Liver (tissue), 9 donors: ENCODE results near the gene THNSL1. TPM values are rescaled to one million over a fixed set of nuclear protein-coding genes. Genes with fewer than 3 reads are reported as not detected.

ENCODE experiments used
- DNase-seq: peaks from one replicate; pipeline ENCODE4 v3.0.0-alpha.2; 2017; ENCODE audit warnings: low spot score
- H3K27ac ChIP-seq, 2 donors: one replicate each; pipeline ENCODE4 v1.7.0; 2013; ENCODE audit warnings: inconsistent platforms in 2 of 2, low read length in 2 of 2, control low read depth in 1 of 2, low read depth in 1 of 2, mild to moderate bottlenecking in 1 of 2
- H3K27me3 ChIP-seq, 4 donors: one replicate each; pipeline versions ENCODE4 v1.6.1 to v1.7.0; 2013; ENCODE audit warnings: low read length in 3 of 4, inconsistent platforms in 1 of 4, mild to moderate bottlenecking in 1 of 4, moderate library complexity in 1 of 4; ENCODE audit not compliant: control insufficient read depth in 4 of 4, insufficient read depth in 4 of 4
- H3K36me3 ChIP-seq, 4 donors: one replicate each; pipeline versions ENCODE4 v1.6.1 to v1.7.0; 2013; ENCODE audit warnings: low read length in 3 of 4, mild to moderate bottlenecking in 3 of 4, low read depth in 1 of 4, moderate library complexity in 1 of 4; ENCODE audit not compliant: control insufficient read depth in 4 of 4, insufficient read depth in 3 of 4
- H3K4me1 ChIP-seq, 4 donors: one replicate each; pipeline versions ENCODE4 v1.6.1 to v1.7.0; 2013; ENCODE audit warnings: low read length in 3 of 4, mild to moderate bottlenecking in 3 of 4, moderate library complexity in 1 of 4; ENCODE audit not compliant: control insufficient read depth in 4 of 4, insufficient read depth in 4 of 4
- H3K4me3 ChIP-seq, 3 donors: one replicate each; pipeline versions ENCODE4 v1.6.1 to v1.7.0; 2013; ENCODE audit warnings: low read length in 3 of 3, control low read depth in 1 of 3, low read depth in 1 of 3, mild to moderate bottlenecking in 1 of 3
- H3K9ac ChIP-seq, 2 donors: one replicate each; pipeline ENCODE4 v1.7.0; 2013; ENCODE audit warnings: low read length in 2 of 2, mild to moderate bottlenecking in 2 of 2, moderate library complexity in 2 of 2, control low read depth in 1 of 2, low read depth in 1 of 2
- H3K9me3 ChIP-seq, 4 donors: one replicate each; pipeline versions ENCODE4 v1.6.1 to v1.7.0; 2013; ENCODE audit warnings: low read length in 3 of 4; ENCODE audit not compliant: control insufficient read depth in 4 of 4
- CTCF ChIP-seq: fragments of 150-350 bp; IDR thresholded peaks from 2 replicates; pipeline ENCODE4 v1.5.1; 2017; ENCODE audit warnings: improper control_type of control experiment, low read depth, low read length; ENCODE audit not compliant: missing input control
- FOXA1 ChIP-seq: IDR thresholded peaks from 2 replicates; pipeline ENCODE4 v1.6.1; 2016; ENCODE audit warnings: antibody characterized with exemption
- FOXA2 ChIP-seq: IDR thresholded peaks from 2 replicates; pipeline ENCODE4 v1.6.1; 2016; ENCODE audit warnings: antibody characterized with exemption
- MAX ChIP-seq: IDR thresholded peaks from 2 replicates; pipeline ENCODE4 v1.6.1; 2016; ENCODE audit warnings: antibody characterized with exemption
- NR2F2 ChIP-seq: IDR thresholded peaks from 2 replicates; pipeline ENCODE4 v1.6.1; 2016; ENCODE audit warnings: antibody characterized with exemption
- REST ChIP-seq: IDR thresholded peaks from 2 replicates; pipeline ENCODE4 v1.6.1; 2016; ENCODE audit warnings: antibody characterized with exemption, mild to moderate bottlenecking
- RXRA ChIP-seq, 2 donors: IDR thresholded peaks; 2 replicates each; pipeline ENCODE4 v1.6.1; 2017 to 2018; ENCODE audit warnings: antibody characterized with exemption in 2 of 2, mild to moderate bottlenecking in 1 of 2
- SP1 ChIP-seq: IDR thresholded peaks from 2 replicates; pipeline ENCODE4 v1.6.1; 2018; ENCODE audit warnings: antibody characterized with exemption, mild to moderate bottlenecking
- YY1 ChIP-seq: IDR thresholded peaks from 2 replicates; pipeline ENCODE4 v1.6.1; 2016; ENCODE audit warnings: antibody characterized with exemption, mild to moderate bottlenecking
- ZBTB33 ChIP-seq: IDR thresholded peaks from 2 replicates; pipeline ENCODE4 v1.6.1; 2016; ENCODE audit warnings: antibody characterized with exemption
- WGBS: extraction: QIAGEN DNeasy Blood & Tissue Kit; methylation state at CpG from one replicate; pipeline ENCODE4 v1.1.7; 2013; 5-methylcytosine and 5-hydroxymethylcytosine counted together
- polyA plus RNA-seq, 2 donors: library from polyadenylated mRNA; stranded (reverse) in 1 of 2; unstranded in 1 of 2; fragments of 200-250 nt in 1 of 2; fragments of >200 nt in 1 of 2; fragmentation: Nextera tagmentation in 1 of 2; extraction: Ambion mirVana in 1 of 2; gene quantifications; one replicate each; pipeline versions ENCODE4 v1.2.1 to v1.2.3, GENCODE V29; 2013 to 2015
- total RNA-seq, 2 donors: library from RNA; depleted of rRNA; stranded (reverse); fragments of >200 nt; gene quantifications; one replicate each; pipeline ENCODE4 v1.2.3, GENCODE V29; 2014
- donor health status: healthy.
- donor health status: healthy.
- donor health status: healthy.
- donor health status: healthy.
- donor health status: healthy.

Gene THNSL1
- total and polyA plus RNA-seq, 4 donors: 5.0 to 8.2 (median 7.8) TPM

- Histone ChIP-seq H3K27ac (no peak overlapping the region), H3K4me1 (no peaks in the 10 kb centered on the region), H3K36me3 (no peaks in the 10 kb centered on the region), H3K9me3 (no peaks in the 10 kb centered on the region), H3K9ac (no peak overlapping the region), H3K4me3 (no peak overlapping the region), H3K27me3 (no peaks in the 10 kb centered on the region)
- DNase-seq: no peak
- no peak for TF ChIP-seq FOXA1
- WGBS: 86% methylated on average over 11 of the region's 11 CpGs
Observed at GRCh38 chr10:25068152-25069058, 52.0 kb downstream of the THNSL1 start.

- Histone ChIP-seq H3K9me3 (no peaks in the 10 kb centered on the region), H3K4me3 (no peak overlapping the region), H3K27me3 (no peaks in the 10 kb centered on the region), H3K27ac (no peak overlapping the region), H3K4me1 (no peaks in the 10 kb centered on the region), H3K36me3 (no peaks in the 10 kb centered on the region), H3K9ac (no peak overlapping the region)
- WGBS: 97% methylated on average over 1 of the region's 1 CpG
- DNase-seq: no peak
- no peak for TF ChIP-seq YY1
- TF ChIP-seq RXRA (IDR thresholded peaks at IDR 0.05): no peak
- TF ChIP-seq ZBTB33: no peak
- TF ChIP-seq FOXA2: no peak
- no peak for TF ChIP-seq CTCF
- no peak for TF ChIP-seq NR2F2
Observed at GRCh38 chr10:25071227-25071626, 54.8 kb downstream of the THNSL1 start.

- Histone ChIP-seq H3K36me3 (no peaks in the 10 kb centered on the region), H3K4me1 (peaks cover 0 to 3% (median 0%) of the 10 kb centered on the region in 4 donors), H3K9ac (no peak overlapping the region), H3K9me3 (no peaks in the 10 kb centered on the region), H3K27me3 (no peaks in the 10 kb centered on the region), H3K4me3 (no peak overlapping the region), H3K27ac (no peak overlapping the region)
- WGBS: 73% methylated on average over 2 of the region's 2 CpGs
- DNase-seq: no peak
- TF ChIP-seq ZBTB33: no peak
- no peak for TF ChIP-seq MAX
- no peak for TF ChIP-seq REST
- TF ChIP-seq SP1: no peak
- no peak for TF ChIP-seq FOXA2
Observed at GRCh38 chr10:25072786-25073185, 56.4 kb downstream of the THNSL1 start.
